CD14-positive monocyte (primary cell): ENCODE results near the gene MTLN. TPM values are rescaled to one million over a fixed set of nuclear protein-coding genes. Genes with fewer than 3 reads are reported as not detected.
"Not testable (repeated sequence)": the region's sequence is repeated elsewhere in the genome, so short reads cannot be mapped to it uniquely, and the experiment has no call there.

Experiments
- DNase-seq, 3 donors: peaks; one replicate each; pipeline ENCODE4 v3.0.0-alpha.2; 2011 to 2022
- H2AFZ ChIP-seq: 2 replicates; pipeline ENCODE4 v1.6.0; 2012; ENCODE audit warnings: mild to moderate bottlenecking, low read depth, low read length, inconsistent platforms; ENCODE audit not compliant: insufficient read depth, poor library complexity, severe bottlenecking
- H3K27ac ChIP-seq, 2 donors: 1 replicate in 1 of 2; 2 replicates in 1 of 2; pipeline ENCODE4 v1.5.1; 2012 to 2013; ENCODE audit warnings: low read length in 2 of 2, control low read depth in 1 of 2, inconsistent platforms in 1 of 2, low read depth in 1 of 2, mild to moderate bottlenecking in 1 of 2
- H3K27me3 ChIP-seq, 2 donors: one replicate each; pipeline versions ENCODE4 v1.6.0 to v1.6.1; 2011 to 2013; ENCODE audit warnings: low read length in 2 of 2; ENCODE audit not compliant: control insufficient read depth in 2 of 2, insufficient read depth in 2 of 2
- H3K36me3 ChIP-seq, 2 donors: replicated peaks in 1 of 2; 1 replicate in 1 of 2; 2 replicates in 1 of 2; pipeline versions ENCODE4 v1.5.1 to v1.6.1; 2012 to 2013; ENCODE audit warnings: low read length in 2 of 2, control low read depth in 1 of 2, inconsistent platforms in 1 of 2, mild to moderate bottlenecking in 1 of 2; ENCODE audit not compliant: insufficient read depth in 2 of 2, control insufficient read depth in 1 of 2
- H3K4me1 ChIP-seq, 2 donors: 1 replicate in 1 of 2; 2 replicates in 1 of 2; pipeline versions ENCODE4 v1.5.1 to v1.6.1; 2012 to 2013; ENCODE audit warnings: low read length in 2 of 2, control low read depth in 1 of 2, inconsistent platforms in 1 of 2, mild to moderate bottlenecking in 1 of 2, moderate library complexity in 1 of 2; ENCODE audit not compliant: insufficient read depth in 2 of 2, control insufficient read depth in 1 of 2
- H3K4me2 ChIP-seq: replicated peaks from 2 replicates; pipeline ENCODE3; 2012; ENCODE audit warnings: low read length, moderate library complexity, mild to moderate bottlenecking; ENCODE audit not compliant: poor library complexity, severe bottlenecking; ENCODE audit errors: extremely low read depth
- H3K4me3 ChIP-seq, 3 experiments: fragments of 200-600 bp in 1 of 3; sonication (generic) in 1 of 3; replicated peaks in 1 of 3; 1 replicate in 2 of 3; 2 replicates in 1 of 3; pipeline ENCODE4 v1.5.1; 2011 to 2013; ENCODE audit warnings: low read length in 3 of 3, mild to moderate bottlenecking in 3 of 3, control low read depth in 2 of 3, low read depth in 2 of 3, inconsistent platforms in 1 of 3, moderate library complexity in 1 of 3
- H3K79me2 ChIP-seq: 2 replicates; pipeline ENCODE4 v1.6.0; 2012; ENCODE audit warnings: mild to moderate bottlenecking, control low read depth, inconsistent platforms, low read length, moderate library complexity; ENCODE audit not compliant: insufficient read depth
- H3K9ac ChIP-seq: 2 replicates; pipeline ENCODE4 v1.6.0; 2017; ENCODE audit warnings: low read length, mild to moderate bottlenecking; ENCODE audit not compliant: insufficient read depth, poor library complexity, severe bottlenecking
- H3K9me3 ChIP-seq, 2 donors: replicated peaks in 1 of 2; 1 replicate in 1 of 2; 2 replicates in 1 of 2; pipeline versions ENCODE4 v1.5.1 to v1.6.1; 2012 to 2013; ENCODE audit warnings: low read length in 2 of 2, control low read depth in 1 of 2; ENCODE audit not compliant: control insufficient read depth in 1 of 2, insufficient read depth in 1 of 2
- H4K20me1 ChIP-seq: 2 replicates; pipeline ENCODE4 v1.6.0; 2012; ENCODE audit warnings: mild to moderate bottlenecking, low read length, control low read depth, moderate library complexity; ENCODE audit not compliant: insufficient read depth
- H3K27ac Mint-ChIP-seq, 7 donors: one replicate each; pipeline ENCODE4 v1.8.0; 2020; ENCODE audit warnings: mild to moderate bottlenecking in 7 of 7, mixed read lengths in 7 of 7, moderate library complexity in 6 of 7, inconsistent platforms in 2 of 7
- H3K27me3 Mint-ChIP-seq, 3 donors: one replicate each; pipeline ENCODE4 v1.8.0; 2021 to 2022; ENCODE audit warnings: low read depth in 3 of 3, mild to moderate bottlenecking in 3 of 3, mixed read lengths in 3 of 3, moderate library complexity in 3 of 3, inconsistent platforms in 1 of 3
- H3K36me3 Mint-ChIP-seq, 2 donors: one replicate each; pipeline ENCODE4 v1.8.0; 2020; ENCODE audit warnings: mixed read lengths in 2 of 2, inconsistent platforms in 1 of 2, mild to moderate bottlenecking in 1 of 2
- H3K4me1 Mint-ChIP-seq: one replicate; pipeline ENCODE4 v1.8.0; 2020; ENCODE audit warnings: mild to moderate bottlenecking, mixed read lengths
- H3K4me3 Mint-ChIP-seq, 2 donors: one replicate each; pipeline ENCODE4 v1.8.0; 2020; ENCODE audit warnings: mild to moderate bottlenecking in 2 of 2, mixed read lengths in 2 of 2, moderate library complexity in 1 of 2
- H3K9me3 Mint-ChIP-seq, 7 donors: one replicate each; pipeline ENCODE4 v1.8.0; 2020 to 2022; ENCODE audit warnings: mixed read lengths in 7 of 7, mild to moderate bottlenecking in 6 of 7, moderate library complexity in 6 of 7, inconsistent platforms in 2 of 7
- CTCF ChIP-seq: fragments of 200-600 bp; IDR thresholded peaks from one replicate; pipeline ENCODE4 v1.8.0; 2022; ENCODE audit warnings: antibody characterized with exemption, mild to moderate bottlenecking
- WGBS: methylation state at CpG from one replicate; pipeline ENCODE4 v1.1.5; 2013; ENCODE audit warnings: missing lambda C conversion rate; ENCODE audit not compliant: insufficient coverage; 5-methylcytosine and 5-hydroxymethylcytosine counted together
- intact Hi-C, 2 donors: fragments of 100-400 bp; cut with micrococcal nuclease; formaldehyde crosslinking; loops; one replicate each; pipeline versions ENCODE4 v1.15.0 to v1.15.1; 2023
- polyA plus RNA-seq, 3 donors: library from polyadenylated mRNA; depleted of rRNA in 1 of 3; unstranded in 2 of 3; stranded (reverse) in 1 of 3; fragments of 300-500 nt in 2 of 3; fragments of >200 nt in 1 of 3; fragmentation: Illumina TruSeq in 2 of 3; gene quantifications; 1 replicate in 2 of 3; 2 replicates in 1 of 3; pipeline ENCODE4 v1.2.3, GENCODE V29; 2012 to 2021

MTLN gene
- polyA plus RNA-seq, 3 donors, result 13.7 to 70.6 (median 51.0) TPM

GRCh38 chr2:110215566-110216158 is 3.3 kb upstream of the MTLN start:
- Histone ChIP-seq H2AFZ (no peak overlapping the region), H3K27ac (no peak overlapping the region), H3K4me3 (no peak overlapping the region), H3K4me2 (no peak overlapping the region), H3K27me3 (peaks cover 4 to 8% of the 10 kb centered on the region in 2 donors), H3K9ac (no peak overlapping the region), H4K20me1 (no peaks in the 10 kb centered on the region), H3K79me2 (peaks cover 12% of the 10 kb centered on the region), H3K4me1 (peaks cover 7 to 15% of the 10 kb centered on the region in 2 donors), H3K36me3 (no peaks in the 10 kb centered on the region), H3K9me3 (peaks cover 0 to 5% of the 10 kb centered on the region in 2 donors)
- peaks cover 16 to 24% (median 21%) of the 10 kb centered on the region in 3 donors for H3K27me3 Mint-ChIP-seq
- WGBS, result 100% methylated on average over 1 of the region's 4 CpGs
- DNase-seq, result no peak
- intact Hi-C loops, result no loop called here
- no peaks in the 10 kb centered on the region for H3K36me3 Mint-ChIP-seq
- no peak overlapping the region for H3K4me3 Mint-ChIP-seq
- H3K4me1 Mint-ChIP-seq, result peaks cover 16% of the 10 kb centered on the region
- TF ChIP-seq CTCF, result no peak
- H3K9me3 Mint-ChIP-seq, result peaks cover 0 to 17% (median 9%) of the 10 kb centered on the region in 7 donors
- H3K27ac Mint-ChIP-seq, result no peak overlapping the region

- Histone ChIP-seq H2AFZ (no peak overlapping the region), H3K27me3 (peaks cover 4 to 8% of the 10 kb centered on the region in 2 donors), H3K27ac (no peak overlapping the region), H3K4me2 (no peak overlapping the region), H3K4me1 (peaks cover 7 to 15% of the 10 kb centered on the region in 2 donors), H3K4me3 (no peak overlapping the region), H3K79me2 (peaks cover 12% of the 10 kb centered on the region), H3K9ac (no peak overlapping the region), H4K20me1 (no peaks in the 10 kb centered on the region), H3K9me3 (peaks cover 0 to 5% of the 10 kb centered on the region in 2 donors), H3K36me3 (peaks cover 0 to 2% of the 10 kb centered on the region in 2 donors)
- no peak for DNase-seq
- Mint-ChIP-seq H3K9me3 (peaks cover 0 to 17% (median 9%) of the 10 kb centered on the region in 7 donors), H3K27me3 (peaks cover 13 to 24% (median 21%) of the 10 kb centered on the region in 3 donors), H3K27ac (no peak overlapping the region), H3K4me1 (peaks cover 17% of the 10 kb centered on the region), H3K36me3 (peaks cover 2 to 4% of the 10 kb centered on the region in 2 donors), H3K4me3 (no peak overlapping the region)
- TF ChIP-seq CTCF, result no peak
- intact Hi-C loops, result no loop called here
- WGBS, result no CpG with 5 or more reads among the region's 2 CpGs
Observed at GRCh38 chr2:110215091-110215490, 2.7 kb upstream of the MTLN start.

- Histone ChIP-seq H3K4me1 (peaks cover 7 to 15% of the 10 kb centered on the region in 2 donors), H3K36me3 (peaks cover 0 to 16% of the 10 kb centered on the region in 2 donors), H3K79me2 (peaks cover 12% of the 10 kb centered on the region)
- H3K9me3 ChIP-seq, H2AFZ ChIP-seq, H4K20me1 ChIP-seq, H3K27ac Mint-ChIP-seq, H3K4me3 Mint-ChIP-seq, intact Hi-C loops, H3K27ac ChIP-seq, H3K4me2 ChIP-seq, H3K27me3 ChIP-seq, DNase-seq, H3K4me3 ChIP-seq, H3K9ac ChIP-seq: not testable (repeated sequence)
- Mint-ChIP-seq H3K9me3 (peaks cover 0 to 17% (median 9%) of the 10 kb centered on the region in 7 donors), H3K36me3 (peaks cover 14 to 15% of the 10 kb centered on the region in 2 donors), H3K27me3 (peaks cover 7 to 18% (median 13%) of the 10 kb centered on the region in 3 donors), H3K4me1 (peaks cover 18% of the 10 kb centered on the region)
- no CpG with 5 or more reads among the region's 3 CpGs for WGBS
Observed at GRCh38 chr2:110213522-110213921, 1.2 kb upstream of the MTLN start.
